Lung microvascular endothelial cell (primary cell): Measurements from ENCODE around the gene FAM163B. TPM values are rescaled to one million over a fixed set of nuclear protein-coding genes. Genes with fewer than 3 reads are reported as not detected.
A peak's percentile ranks its signal among the peaks of the same experiment; 100 is the strongest.

Experiments
- DNase-seq, 2 donors: peaks; one replicate each; pipeline versions ENCODE4 v3.0.0 to v3.0.0-alpha.2; 2010; ENCODE audit warnings: low read depth in 2 of 2
- total RNA-seq: library from RNA; depleted of rRNA; stranded (reverse); fragments of >200 nt; gene quantifications from 2 replicates; pipeline ENCODE4 v1.2.1, GENCODE V29; 2014

Gene FAM163B
- total RNA-seq, 1 donor from 2014 or later = not detected

- DNase-seq = no peak
These were observed 57.7 kb downstream of the FAM163B start for GRCh38 chr9:133551446-133551845.

DNA sequence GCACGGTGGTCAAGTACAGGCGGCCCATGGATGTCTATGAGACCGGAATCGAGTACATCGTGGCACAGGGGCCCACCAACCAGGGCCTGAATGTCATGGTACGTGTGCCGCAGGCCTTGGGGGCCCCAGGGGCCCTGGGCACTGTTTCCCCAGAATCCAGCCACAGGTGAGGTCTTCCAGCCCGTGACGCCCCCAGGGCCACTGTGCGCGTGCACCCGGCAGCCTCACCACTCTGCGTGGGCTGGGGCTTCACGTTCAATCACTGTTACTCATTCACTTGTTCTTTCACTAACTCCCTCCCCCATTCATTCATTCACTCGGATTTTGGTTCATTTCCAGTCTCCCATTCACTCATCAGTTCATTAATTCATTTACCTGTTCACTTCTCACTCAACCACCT, 62.1 kb downstream of the FAM163B start:
- no peak for DNase-seq

GRCh38 chr9:133546287-133546680, 62.9 kb downstream of the FAM163B start:
- DNase-seq = no peak

DNA sequence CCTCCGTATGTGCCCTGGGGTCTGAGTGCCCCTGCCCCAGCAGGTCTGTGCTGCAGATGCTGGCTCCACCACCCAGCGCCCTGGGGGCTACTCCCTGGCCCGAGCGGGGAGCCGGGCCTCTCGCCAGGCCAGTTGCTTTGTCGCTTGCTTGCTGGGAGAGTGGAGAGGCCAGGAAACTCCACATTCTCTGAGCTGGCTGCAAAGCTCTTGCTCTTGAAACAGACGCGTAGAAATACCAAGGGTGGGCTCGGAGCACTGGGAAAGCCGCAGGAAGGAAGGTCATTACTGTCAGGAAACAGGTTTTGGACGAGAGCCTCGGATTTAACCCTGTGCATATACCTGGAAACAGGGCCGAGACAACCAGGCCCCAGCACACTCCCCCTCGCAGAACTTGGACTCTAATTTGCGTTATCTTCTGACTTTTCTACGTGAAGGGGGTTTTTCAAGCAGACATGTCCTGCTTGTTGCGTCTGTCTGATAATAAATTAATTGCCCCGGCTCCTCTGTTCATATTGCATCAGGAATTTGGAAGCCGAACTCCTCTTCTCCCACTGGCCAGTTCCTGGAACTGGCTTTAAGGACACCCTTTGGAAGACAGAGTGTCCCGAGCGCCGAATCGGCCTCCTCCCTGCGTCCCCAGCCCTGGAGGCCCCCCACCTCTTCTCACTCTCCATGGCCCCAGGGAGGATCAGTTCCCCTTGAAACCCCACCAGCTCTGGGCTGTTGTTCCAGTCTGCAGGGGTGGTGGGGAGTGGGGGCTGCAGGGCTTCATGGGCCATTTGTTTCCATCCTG, 63.5 kb downstream of the FAM163B start:
- peak; percentile 20 to 61 for DNase-seq

DNA sequence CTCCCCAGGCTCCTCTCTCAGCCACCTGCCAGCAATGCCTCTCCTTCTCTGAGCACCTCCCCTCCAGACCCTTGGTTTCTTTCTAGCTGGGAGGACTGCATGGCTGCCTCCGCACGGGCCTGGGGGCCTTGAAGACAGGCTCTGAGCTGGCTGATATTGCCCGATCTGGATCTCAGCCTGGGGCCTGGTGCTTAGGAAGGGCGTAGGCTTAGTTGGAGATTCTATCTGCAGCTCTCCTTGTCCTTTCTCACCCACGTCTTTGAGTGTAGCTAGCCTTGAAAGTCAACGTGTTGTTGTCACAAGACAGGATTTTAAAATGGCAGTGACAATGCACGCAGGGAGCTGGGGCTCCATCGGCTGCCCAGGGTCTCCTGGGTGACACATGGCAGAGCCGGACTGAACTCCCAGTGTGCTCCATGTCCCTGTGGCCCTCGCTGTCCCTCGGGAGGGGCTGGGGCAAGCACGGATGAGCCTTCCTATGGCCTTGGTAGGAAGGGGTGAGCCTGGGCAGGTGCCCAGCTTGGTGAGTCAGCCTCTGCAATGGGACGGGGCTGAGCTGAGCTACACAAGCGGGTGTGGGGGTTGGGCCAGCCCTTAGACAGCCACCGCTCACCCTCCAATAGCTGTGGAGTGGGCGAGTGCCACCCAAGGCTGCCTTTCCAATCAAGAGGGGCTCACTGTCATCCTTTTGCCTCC, 65.3 kb downstream of the FAM163B start:
- DNase-seq = no peak

DNA sequence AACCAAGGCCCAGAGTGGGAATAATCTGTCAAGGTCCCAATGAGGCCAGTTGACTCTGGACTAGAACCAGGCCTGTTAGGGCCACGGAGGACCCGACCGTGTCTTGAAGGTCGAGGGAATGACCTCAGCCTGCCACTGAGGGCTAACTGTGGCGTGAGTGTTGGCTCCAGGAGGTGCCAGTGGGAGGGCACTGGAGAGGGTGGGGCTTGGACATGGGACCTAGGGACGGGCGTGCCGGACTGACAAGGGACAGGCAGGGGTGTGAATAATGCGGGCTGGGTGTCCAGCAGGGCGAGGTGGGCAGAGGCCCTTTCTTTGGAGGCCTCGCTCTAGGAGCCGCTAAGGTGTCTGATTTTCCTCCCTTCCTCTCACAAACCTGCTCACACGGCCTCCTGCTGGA, 67.2 kb downstream of the FAM163B start:
- DNase-seq = no peak

GRCh38 chr9:133540698-133541025, 68.5 kb downstream of the FAM163B start:
- DNase-seq = peak in 1 of 2 donors; percentile 27

DNA sequence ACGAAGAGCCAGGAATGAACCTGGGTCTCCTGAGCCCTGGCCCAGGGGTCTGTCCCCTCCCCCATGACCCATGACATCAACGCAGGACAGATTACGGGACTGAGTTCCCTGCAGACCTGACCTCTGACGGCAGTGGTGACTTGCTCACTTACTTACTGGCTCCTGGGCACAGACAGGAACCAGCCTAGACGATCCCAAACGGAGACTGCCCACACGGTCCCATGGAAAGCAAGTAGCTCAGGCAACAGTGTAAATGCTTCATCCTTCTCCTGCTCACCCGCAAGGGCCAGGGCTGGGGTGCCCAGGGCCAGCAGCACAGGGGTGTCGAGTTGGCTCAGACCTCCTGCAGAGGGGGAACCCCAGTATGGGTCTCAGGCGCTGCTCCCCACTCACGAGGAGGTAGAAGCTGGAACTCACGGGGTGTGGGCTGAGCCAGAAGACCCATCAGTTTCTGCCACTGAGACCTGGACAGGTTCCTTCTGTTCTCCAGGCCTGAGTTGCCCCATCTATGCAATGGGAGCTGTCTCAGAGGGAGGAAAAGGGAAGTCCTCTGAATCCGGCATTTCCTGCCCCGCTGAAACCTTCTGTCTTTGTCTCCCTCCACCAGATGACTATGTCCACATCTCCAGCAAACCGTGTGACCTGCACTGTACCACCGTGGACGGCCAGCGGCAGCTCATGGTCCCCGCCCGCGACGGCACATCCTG, 69.0 kb downstream of the FAM163B start:
- no peak for DNase-seq

DNA sequence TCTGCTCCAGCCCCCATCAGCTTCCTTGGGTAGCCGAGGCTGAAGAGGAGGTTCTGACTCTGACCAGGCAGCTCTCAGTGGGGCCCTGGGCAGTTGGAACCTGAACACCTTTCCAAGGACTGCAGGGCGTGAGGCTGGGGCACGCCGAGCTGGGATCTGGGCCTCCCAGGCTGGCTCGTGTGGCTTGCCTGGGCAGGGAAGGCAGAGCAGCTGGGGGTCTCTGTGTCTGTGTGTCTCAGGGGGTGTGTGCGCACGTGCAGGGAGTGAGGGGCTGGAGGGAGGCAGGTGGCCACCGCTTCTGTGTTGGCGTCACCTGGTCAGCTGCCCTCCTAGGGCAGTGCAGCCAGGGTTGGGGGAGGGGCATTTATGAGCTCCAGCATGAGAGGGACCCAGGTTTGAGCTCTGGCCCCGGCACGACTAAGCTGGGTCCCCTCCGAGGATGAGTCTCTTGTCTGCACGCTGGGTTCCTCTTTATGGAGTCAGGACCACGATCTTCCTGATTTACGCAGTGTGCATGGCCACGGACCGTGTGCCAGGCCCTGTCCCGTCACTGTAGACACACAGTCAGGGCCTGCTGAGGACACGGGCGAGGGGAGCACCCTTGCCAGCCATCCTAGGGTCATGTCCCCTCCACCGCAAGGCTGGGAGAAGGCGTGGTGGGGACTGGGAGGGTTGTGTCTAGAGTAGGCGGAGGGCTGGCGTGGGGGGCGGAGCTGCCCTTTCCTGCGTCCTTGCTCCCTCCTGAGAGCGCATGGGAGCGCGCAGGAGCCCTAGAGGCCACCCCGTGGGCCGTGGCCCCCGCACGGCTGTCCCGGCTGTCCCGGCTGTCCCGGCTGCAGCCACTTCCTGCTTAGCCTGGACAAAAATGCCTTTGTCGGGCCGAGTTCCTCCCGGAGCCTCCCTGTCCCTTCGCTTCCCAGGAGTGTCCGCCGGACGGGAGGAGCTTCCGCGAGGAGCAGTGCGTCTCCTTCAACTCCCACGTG, 70.0 kb downstream of the FAM163B start:
- DNase-seq = no peak

DNA sequence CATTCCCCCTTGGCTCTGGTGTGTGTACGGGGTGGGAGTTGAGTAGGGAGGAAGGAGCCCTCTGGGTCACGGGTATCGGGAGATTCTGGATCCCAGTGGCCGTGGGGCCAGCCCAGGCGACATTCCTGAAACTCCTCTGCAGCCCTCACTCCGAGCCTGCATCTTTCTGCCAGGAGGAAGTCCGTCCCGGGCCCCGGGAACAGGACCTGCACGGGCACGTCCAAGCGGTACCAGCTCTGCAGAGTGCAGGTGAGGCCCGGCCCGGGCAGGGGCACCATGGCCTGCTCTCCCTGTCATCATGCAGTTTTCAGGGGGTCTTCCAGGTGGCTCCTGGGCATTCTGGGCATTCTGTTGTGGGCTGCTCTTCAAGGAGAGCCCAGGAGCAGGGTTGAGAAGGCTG, 71.0 kb downstream of the FAM163B start:
- DNase-seq = no peak

DNA sequence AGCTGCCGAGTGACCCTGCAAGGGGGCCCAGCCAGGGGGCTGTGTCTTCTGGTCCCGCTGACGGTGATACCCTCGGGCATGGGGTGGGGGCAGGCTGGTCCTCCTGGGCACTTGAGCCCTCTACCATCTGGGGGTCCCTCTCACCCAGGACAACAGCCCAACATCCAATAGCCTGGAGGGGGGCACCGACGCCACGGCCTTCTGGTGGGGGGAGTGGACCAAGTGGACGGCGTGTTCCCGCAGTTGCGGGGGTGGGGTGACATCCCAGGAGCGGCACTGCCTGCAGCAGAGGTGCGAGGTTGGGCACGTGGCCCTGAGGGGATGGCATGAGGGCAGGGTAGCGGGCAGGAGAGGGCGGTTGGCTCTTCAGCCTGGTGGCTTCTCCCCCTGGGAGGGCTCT, 71.9 kb downstream of the FAM163B start:
- no peak for DNase-seq

DNA sequence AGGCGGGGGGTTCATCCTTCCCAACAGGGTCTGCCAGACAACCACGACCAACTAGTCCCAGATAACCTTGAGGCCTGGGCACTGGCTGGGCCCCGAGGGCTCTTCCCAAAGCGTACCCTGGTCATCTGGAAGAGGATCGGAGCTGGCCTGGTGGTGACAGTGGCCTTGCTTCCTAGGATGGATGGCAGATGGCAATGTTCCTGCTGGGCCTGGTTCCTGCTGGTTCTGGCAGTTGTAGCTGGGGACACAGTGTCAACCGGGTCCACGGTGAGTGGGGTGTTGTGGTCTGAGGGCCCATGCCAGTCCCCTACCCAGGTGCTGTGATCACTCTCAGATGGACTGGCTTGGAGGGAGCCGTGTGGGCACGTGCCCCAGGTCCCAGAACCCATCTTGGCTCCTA, 72.7 kb downstream of the FAM163B start:
- DNase-seq = no peak

DNA sequence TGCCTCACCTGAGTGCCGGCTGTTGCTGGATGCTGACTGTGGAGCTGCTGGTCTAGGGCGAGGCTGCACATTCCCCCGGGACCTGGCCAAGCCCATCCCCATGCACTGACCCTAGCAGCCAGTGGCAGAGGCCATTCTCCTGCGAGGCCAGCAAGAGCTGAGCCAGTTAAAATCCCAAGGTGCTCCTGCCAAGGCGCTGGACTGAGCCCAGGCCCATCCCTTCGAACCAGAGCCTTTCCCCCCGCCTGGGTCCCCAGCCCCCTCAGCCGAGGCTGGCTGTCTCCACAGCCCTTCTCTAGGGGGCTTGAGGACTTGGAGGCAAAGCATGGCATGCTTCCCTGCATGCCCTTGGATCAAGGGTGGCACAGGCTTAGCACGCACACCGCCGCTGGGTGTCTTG, 73.1 kb downstream of the FAM163B start:
- DNase-seq = no peak

DNA sequence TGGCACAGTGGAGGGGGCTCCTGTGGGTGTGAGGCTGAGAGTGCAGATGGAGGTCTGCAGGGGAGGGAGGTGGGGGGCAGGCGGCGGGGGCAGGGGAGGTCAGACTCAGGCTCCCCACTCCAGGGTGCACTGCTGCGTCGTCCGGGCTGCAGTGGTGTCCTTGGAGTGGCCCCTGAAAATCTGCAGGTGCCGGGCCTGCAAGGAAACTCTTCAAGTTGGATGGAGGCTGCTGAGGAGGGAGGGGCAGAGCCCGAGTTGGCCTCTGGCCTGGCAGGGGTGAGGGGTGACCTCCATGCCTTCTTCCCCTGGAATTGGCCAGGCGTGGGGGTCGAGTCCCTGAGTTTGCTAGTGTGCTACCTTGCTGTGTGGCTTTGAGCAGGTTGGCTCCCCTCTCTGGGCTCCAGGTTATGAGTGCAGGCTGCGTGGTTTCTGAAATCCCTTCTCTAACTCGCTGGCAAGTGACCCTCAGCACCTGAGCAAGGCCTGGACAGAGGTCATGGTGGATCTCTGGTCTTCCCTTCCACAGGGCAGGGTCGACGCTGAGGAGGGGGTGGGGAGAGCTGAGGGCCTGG, 73.8 kb downstream of the FAM163B start:
- no peak for DNase-seq

GRCh38 chr9:133534346-133535291, 74.6 kb downstream of the FAM163B start, which contains the start of gene ADAMTSL2:
ADAMTSL2 (plus strand) TSS chr9:133534704; CDS start chr9:133536713, 2,009 bp downstream.
- peak; percentile 24 to 74 for DNase-seq

- DNase-seq = no peak
These were observed 75.3 kb downstream of the FAM163B start for GRCh38 chr9:133533857-133534256.

- DNase-seq = peak; percentile 57 to 88
These were observed 76.1 kb downstream of the FAM163B start for GRCh38 chr9:133532937-133533668.

GRCh38 chr9:133531293-133531692, 77.9 kb downstream of the FAM163B start:
- no peak for DNase-seq

DNA sequence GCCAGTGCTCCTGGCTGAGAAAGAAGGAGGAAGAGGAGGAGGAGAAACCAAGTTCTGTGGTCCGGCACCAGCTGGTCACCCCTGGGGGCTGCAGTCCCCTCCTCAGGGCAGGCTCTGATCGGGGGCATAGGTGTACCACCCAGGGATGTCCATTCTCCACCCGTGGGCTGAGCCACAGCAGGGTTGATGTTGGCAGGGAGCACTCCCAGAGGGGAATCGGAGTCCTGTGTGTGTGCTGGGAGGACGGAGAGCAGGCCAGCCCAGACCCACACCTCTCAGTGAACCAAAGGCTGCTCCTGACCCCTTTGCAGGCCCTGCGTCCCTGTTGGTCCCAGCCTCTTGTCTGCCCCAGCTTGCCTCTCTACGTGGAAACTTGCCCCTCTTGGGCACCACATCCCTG, 79.3 kb downstream of the FAM163B start:
- no peak for DNase-seq
